ENCODE measurements around the gene FAM124A.

DNA sequence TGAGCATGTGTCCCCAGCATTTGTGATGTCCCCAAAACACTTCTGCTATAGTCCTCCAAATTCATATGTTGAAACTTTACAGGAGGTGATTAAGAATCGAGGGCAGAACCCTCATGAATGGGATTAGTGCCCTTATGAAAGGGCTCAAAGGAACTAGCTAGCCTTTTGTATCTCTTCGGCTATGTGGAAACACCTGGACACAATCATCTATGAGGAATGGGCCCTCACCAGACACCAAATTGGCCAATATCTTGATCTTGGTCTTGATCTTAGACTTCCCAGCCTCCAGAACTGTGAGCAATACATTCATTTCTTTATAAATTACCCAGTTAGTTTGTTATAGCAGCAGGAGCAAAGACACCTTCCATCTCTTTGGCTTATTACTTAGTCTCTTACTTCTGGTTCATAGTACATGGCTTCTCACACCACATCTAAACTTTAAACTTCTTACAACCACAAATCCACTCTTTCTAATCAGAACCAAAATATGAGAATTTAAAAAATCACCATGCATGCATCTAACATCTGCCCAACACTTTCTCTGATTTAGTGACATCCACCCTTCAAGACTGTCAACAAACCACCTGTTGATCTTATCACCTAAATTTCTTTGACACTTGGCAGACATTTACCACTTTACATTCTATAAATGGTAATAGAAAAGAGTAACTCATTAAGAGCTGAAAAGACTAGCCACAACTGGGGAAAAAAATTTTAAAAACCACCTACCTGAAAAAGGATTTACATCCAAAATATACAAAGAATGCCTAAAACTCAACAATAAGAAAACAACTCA lies 110.6 kb downstream of the FAM124A start:
- TF ChIP-seq, protein P1, sequence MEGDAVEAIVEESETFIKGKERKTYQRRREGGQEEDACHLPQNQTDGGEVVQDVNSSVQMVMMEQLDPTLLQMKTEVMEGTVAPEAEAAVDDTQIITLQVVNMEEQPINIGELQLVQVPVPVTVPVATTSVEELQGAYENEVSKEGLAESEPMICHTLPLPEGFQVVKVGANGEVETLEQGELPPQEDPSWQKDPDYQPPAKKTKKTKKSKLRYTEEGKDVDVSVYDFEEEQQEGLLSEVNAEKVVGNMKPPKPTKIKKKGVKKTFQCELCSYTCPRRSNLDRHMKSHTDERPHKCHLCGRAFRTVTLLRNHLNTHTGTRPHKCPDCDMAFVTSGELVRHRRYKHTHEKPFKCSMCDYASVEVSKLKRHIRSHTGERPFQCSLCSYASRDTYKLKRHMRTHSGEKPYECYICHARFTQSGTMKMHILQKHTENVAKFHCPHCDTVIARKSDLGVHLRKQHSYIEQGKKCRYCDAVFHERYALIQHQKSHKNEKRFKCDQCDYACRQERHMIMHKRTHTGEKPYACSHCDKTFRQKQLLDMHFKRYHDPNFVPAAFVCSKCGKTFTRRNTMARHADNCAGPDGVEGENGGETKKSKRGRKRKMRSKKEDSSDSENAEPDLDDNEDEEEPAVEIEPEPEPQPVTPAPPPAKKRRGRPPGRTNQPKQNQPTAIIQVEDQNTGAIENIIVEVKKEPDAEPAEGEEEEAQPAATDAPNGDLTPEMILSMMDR (IDR thresholded peaks at IDR 0.05; ENCODE audit: low read depth, low read length): no peak
- no peak for TF ChIP-seq EZH2phosphoT487 (IDR thresholded peaks at IDR 0.05; ENCODE audit: low read depth)

Data from OCI-LY3 (cell line).